ENCODE data around the gene OR2V2.

DNA sequence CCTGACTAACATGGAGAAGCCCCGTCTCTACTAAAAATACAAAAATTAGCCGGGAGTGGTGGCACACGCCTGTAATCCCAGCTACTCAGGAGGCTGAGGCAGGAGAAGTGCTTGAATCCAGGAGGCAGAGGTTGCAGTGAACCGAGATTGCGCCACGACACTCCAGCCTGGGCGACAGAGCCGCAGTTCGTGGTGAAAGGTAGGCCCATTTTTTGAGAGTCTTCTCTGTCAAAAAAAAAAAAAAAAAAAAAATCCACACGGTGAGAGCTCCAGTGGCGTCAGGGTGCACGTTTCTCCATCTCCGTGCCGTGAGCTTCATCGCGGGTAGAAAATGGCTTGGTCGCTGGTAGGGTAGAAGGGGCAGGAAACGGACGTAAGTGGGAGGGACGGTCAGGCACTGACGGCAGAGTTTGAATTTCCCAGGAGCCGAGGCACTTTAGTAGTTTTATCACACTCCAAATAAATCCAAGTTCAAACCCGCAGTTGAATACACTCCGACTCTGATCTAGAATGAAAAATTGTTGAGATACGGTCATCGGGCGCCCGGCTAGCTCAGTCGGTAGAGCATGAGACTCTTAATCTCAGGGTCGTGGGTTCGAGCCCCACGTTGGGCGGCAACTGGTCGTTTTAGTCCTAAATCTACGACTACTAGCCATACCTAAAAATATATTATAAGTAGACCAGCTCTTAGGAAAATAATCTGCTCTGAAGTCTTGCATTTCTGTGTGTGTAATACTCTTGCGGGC lies 60.0 kb downstream of the OR2V2 start:
- TF ChIP-seq, protein P1, sequence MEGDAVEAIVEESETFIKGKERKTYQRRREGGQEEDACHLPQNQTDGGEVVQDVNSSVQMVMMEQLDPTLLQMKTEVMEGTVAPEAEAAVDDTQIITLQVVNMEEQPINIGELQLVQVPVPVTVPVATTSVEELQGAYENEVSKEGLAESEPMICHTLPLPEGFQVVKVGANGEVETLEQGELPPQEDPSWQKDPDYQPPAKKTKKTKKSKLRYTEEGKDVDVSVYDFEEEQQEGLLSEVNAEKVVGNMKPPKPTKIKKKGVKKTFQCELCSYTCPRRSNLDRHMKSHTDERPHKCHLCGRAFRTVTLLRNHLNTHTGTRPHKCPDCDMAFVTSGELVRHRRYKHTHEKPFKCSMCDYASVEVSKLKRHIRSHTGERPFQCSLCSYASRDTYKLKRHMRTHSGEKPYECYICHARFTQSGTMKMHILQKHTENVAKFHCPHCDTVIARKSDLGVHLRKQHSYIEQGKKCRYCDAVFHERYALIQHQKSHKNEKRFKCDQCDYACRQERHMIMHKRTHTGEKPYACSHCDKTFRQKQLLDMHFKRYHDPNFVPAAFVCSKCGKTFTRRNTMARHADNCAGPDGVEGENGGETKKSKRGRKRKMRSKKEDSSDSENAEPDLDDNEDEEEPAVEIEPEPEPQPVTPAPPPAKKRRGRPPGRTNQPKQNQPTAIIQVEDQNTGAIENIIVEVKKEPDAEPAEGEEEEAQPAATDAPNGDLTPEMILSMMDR (IDR thresholded peaks at IDR 0.05; ENCODE audit: insufficient read depth, low read length), result no peak
- TF ChIP-seq POLR2AphosphoS5 (IDR thresholded peaks at IDR 0.05; ENCODE audit: low read depth), result no peak
